Hematopoietic multipotent progenitor cell treated with erythropoietin and hydrocortisone succinate and interleukin-3 and kit ligand, for 15 days (in vitro differentiated cells): Measurements from ENCODE around the gene TRIP6.
"Not testable (repeated sequence)": the region's sequence is repeated elsewhere in the genome, so short reads cannot be mapped to it uniquely, and the experiment has no call there.

Source experiments
- DNase-seq: peaks from one replicate; pipeline ENCODE4 v3.0.0-alpha.2; 2015; ENCODE audit warnings: low spot score

TRIP6 gene

DNA sequence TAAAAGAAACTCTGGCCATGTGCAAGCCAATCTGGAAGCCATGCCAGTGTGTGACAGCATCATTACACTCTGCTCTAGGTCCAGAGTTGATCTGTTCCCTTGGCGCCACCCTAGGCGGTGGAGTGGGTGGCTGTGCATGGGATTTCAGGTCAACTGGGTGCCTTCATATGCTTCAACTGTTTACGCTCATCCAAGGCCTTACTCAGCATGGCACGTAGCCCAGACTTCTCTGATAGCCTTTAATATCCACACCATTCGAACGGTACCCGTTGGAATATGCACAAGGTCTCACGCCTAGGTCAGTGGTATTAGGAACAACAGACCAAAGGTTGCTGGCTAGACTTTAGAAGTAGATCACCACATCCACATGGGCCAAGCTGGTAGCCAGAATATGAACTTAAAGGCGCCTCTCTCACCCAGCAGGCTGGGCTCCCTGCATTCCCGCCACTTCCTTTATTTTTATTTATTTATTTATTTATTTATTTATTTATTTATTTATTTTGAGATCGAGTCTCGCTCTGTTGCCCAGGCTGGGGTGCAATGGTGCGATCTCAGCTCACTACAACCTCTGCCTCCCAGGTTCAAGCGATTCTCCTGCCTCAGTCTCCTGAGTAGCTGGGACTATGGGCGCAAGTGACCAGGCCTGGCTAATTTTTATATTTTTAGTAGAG lies 47.2 kb downstream of the TRIP6 start:
- no peak for DNase-seq

DNA sequence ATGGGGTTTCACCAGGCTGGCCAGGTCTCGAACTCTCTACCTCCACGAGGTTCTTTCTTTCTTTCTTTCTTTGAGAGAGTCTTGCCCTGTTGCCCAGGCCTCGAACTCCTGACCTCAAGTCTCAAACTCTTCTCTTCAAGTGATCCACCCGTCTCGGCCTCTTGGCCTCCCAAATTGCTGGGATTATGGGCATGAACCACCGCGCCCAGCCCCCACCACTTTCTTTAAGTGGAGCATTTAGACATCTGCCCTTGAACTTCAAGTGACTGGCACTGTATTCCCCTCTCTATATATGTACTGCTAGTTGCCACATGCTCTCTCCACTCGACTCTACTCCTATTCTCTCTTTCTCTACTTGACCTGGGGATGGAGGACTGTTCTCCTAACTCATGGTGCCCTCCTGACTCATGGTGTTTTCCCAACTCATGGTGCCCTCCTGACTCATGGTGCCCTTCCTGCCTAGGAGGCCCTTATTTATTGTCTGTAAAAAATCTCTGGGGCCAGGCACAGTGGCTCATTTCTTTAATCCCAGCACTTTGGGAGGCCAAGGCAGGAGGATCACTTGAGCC lies 47.8 kb downstream of the TRIP6 start:
- peak; percentile 19 for DNase-seq

DNA sequence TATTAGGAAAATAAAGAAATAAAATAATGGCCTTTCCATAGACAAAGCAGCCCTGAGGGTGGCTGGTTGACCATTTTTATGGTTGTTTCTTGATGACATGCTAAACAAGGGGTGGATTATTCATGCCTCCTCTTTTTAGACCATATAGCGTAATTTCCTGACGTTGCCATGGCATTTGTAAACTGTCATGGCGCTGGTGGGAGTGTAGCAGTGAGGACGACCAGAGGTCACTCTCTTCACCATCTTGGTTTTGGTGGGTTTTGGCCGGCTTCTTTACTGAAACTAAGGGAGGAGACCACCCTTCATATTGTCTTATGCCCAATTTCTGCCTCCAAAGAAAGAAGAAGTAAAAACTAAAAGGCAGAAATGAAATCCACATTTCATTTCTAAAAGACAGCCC lies 52.1 kb downstream of the TRIP6 start:
- not testable (repeated sequence) for DNase-seq

DNA sequence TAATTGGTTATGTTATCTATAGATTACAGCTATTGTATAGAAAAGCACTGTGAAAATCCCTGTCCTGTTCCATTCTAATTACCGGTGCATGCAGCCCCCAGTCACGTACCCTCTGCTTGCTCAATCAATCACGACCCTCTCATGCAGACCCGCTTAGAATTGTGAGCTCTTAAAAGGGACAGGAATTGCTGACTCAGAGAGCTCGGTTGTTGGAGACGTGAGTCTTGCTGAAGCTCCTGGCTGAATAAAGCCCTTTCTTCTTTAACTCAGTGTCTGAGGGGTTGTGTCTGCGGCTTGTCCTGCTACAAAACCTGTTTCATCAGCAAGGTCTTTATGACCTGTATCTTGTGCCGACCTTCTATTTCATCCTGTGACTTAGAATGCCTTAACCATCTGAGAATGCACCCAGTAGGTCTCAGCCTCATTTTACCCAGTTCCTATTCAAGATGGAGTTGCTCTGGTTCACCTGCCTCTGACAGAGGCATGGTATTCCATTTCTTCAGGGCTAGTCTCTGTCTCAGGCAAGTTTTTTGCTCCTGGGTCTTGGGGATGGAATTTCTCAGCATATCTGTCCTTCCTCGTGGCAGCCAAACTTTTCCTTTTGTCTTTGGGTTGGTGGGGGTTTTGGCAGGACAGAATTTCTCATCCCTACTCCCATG lies 52.7 kb downstream of the TRIP6 start:
- DNase-seq: not testable (repeated sequence)

DNA sequence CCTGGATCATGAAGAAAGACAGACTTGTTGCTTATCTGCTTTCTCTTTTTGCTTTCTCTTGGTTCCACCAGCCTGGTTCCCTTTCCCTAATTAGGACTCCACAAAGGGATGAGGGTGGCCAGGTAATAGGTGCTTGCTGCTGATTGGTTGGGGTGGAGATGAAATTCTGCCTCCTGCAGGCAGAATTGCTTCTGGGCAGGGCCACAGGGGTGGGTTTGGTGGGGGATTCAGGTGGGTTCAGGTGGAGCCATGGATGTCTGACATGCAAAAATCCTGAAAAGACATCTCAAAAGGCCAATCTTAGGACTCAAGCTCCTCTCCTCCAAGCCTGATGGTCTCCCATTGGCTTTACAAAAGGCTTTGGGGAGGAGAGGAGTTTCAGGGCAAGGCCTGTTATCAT lies 53.9 kb downstream of the TRIP6 start:
- DNase-seq: no peak
